ENCODE data around the gene SRGAP2B. TPM values are rescaled to one million over a fixed set of nuclear protein-coding genes. Genes with fewer than 3 reads are reported as not detected.
"Not testable (repeated sequence)": the region's sequence is repeated elsewhere in the genome, so short reads cannot be mapped to it uniquely, and the experiment has no call there.

The SRGAP2B gene
- total RNA-seq, 1 experiment from 2014 or later: 23.5 TPM

DNA sequence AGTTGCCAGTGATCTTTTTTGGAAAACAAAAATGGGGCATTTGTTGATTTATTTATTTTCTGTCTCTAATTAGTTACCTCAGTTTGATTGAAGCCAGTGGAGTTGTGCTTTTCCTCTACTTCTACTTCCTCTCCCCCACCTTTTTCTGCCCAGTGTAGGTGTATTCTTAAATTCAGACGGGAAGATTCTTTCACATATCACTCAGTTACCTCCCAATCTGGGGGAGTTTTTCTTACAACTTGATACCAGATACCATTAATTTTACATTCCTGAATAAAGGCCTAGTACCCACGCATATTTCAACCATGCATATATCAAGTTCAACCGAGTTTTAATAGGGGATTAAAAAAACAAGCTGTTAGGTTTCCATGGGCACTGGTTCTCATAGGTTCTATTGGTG is 16.5 kb upstream of the SRGAP2B start:
- not testable (repeated sequence) for H3K4me2 ChIP-seq (ENCODE audit: insufficient read depth, insufficient read length, low read length); H3K4me1 Mint-ChIP-seq; H3K56ac ChIP-seq (ENCODE audit: insufficient read length, low read depth, low read length); H3K27ac ChIP-seq (ENCODE audit: insufficient read length, low read depth, low read length); H3K14ac ChIP-seq (ENCODE audit: insufficient read depth, low read length); H4K5ac ChIP-seq (ENCODE audit: insufficient read length, low read depth, low read length); H3K23ac ChIP-seq (ENCODE audit: insufficient read length, low read depth, low read length); H3K18ac ChIP-seq (ENCODE audit: insufficient read length, low read depth, low read length); DNase-seq; H3K9me3 ChIP-seq (ENCODE audit: control insufficient read depth, low read depth, low read length); H3K79me1 ChIP-seq (ENCODE audit: insufficient read depth, low read depth, low read length, poor library complexity, severe bottlenecking); H3K9ac ChIP-seq (ENCODE audit: extremely low read depth, insufficient read length, low read length); H3K4me1 ChIP-seq (ENCODE audit: insufficient read depth, low read length); H2BK12ac ChIP-seq (ENCODE audit: insufficient read length, low read depth, low read length); H2BK20ac ChIP-seq (ENCODE audit: low read depth, low read length, poor library complexity, severe bottlenecking); H4K91ac ChIP-seq (ENCODE audit: insufficient read length, low read depth, low read length); H3K27me3 ChIP-seq (ENCODE audit: insufficient read depth, low read length); H3K4ac ChIP-seq (ENCODE audit: low read depth, low read length); H3K27ac Mint-ChIP-seq; H3K4me3 Mint-ChIP-seq; H2AFZ ChIP-seq (ENCODE audit: low read length); H3K79me2 ChIP-seq (ENCODE audit: insufficient read depth, low read length); H4K8ac ChIP-seq (replicated peaks; ENCODE audit: insufficient read length, low read depth, low read length); H2BK5ac ChIP-seq (ENCODE audit: insufficient read length, low read length); H2AK5ac ChIP-seq (ENCODE audit: insufficient read length, low read length); H3K9me3 Mint-ChIP-seq; H3K36me3 Mint-ChIP-seq (ENCODE audit: insufficient read depth in 1 of 3, low read depth in 3 of 3); H3T11ph ChIP-seq (ENCODE audit: low read length); H2BK120ac ChIP-seq (ENCODE audit: low read depth, low read length, poor library complexity, severe bottlenecking); H2BK15ac ChIP-seq (ENCODE audit: low read depth, low read length); H4K20me1 ChIP-seq (ENCODE audit: control insufficient read depth, insufficient read depth, insufficient read length); H3K27me3 Mint-ChIP-seq (ENCODE audit: low read depth); H3K23me2 ChIP-seq (ENCODE audit: insufficient read length, low read depth, low read length, poor library complexity, severe bottlenecking)
- WGBS (ENCODE audit: extremely low coverage, insufficient read length, low lambda C conversion rate): no CpG with 5 or more reads among the region's 3 CpGs

- not testable (repeated sequence) for H3K56ac ChIP-seq (ENCODE audit: insufficient read length, low read depth, low read length); H4K5ac ChIP-seq (ENCODE audit: insufficient read length, low read depth, low read length); H3K27ac ChIP-seq (ENCODE audit: insufficient read length, low read depth, low read length); H2BK15ac ChIP-seq (ENCODE audit: low read depth, low read length); H3K9me3 ChIP-seq (ENCODE audit: control insufficient read depth, low read depth, low read length); H2AK5ac ChIP-seq (ENCODE audit: insufficient read length, low read length); H2BK120ac ChIP-seq (ENCODE audit: low read depth, low read length, poor library complexity, severe bottlenecking); H3K79me1 ChIP-seq (ENCODE audit: insufficient read depth, low read depth, low read length, poor library complexity, severe bottlenecking); H3K4me3 Mint-ChIP-seq; H2BK5ac ChIP-seq (ENCODE audit: insufficient read length, low read length); H3K4me1 ChIP-seq (ENCODE audit: insufficient read depth, low read length); H3K23me2 ChIP-seq (ENCODE audit: insufficient read length, low read depth, low read length, poor library complexity, severe bottlenecking); H3K23ac ChIP-seq (ENCODE audit: insufficient read length, low read depth, low read length); H3K4me2 ChIP-seq (ENCODE audit: insufficient read depth, insufficient read length, low read length); H3K36me3 Mint-ChIP-seq (ENCODE audit: insufficient read depth in 1 of 3, low read depth in 3 of 3); H3K9me3 Mint-ChIP-seq; H3K27me3 ChIP-seq (ENCODE audit: insufficient read depth, low read length); H4K8ac ChIP-seq (replicated peaks; ENCODE audit: insufficient read length, low read depth, low read length); H3K4ac ChIP-seq (ENCODE audit: low read depth, low read length); H3K9ac ChIP-seq (ENCODE audit: extremely low read depth, insufficient read length, low read length); H3K27ac Mint-ChIP-seq; H3K4me1 Mint-ChIP-seq; H3K18ac ChIP-seq (ENCODE audit: insufficient read length, low read depth, low read length); H3K14ac ChIP-seq (ENCODE audit: insufficient read depth, low read length); H2BK20ac ChIP-seq (ENCODE audit: low read depth, low read length, poor library complexity, severe bottlenecking); DNase-seq; H4K20me1 ChIP-seq (ENCODE audit: control insufficient read depth, insufficient read depth, insufficient read length); H3K27me3 Mint-ChIP-seq (ENCODE audit: low read depth); H3T11ph ChIP-seq (ENCODE audit: low read length); H2BK12ac ChIP-seq (ENCODE audit: insufficient read length, low read depth, low read length); H3K79me2 ChIP-seq (ENCODE audit: insufficient read depth, low read length); H2AFZ ChIP-seq (ENCODE audit: low read length); H4K91ac ChIP-seq (ENCODE audit: insufficient read length, low read depth, low read length)
- WGBS (ENCODE audit: extremely low coverage, insufficient read length, low lambda C conversion rate): no CpG with 5 or more reads among the region's 2 CpGs
These were observed 8.2 kb upstream of the SRGAP2B start for GRCh38 chr1:145103294-145103693.

All from H9 (cell line).